HEK293 (cell line): ENCODE results near the gene CROCC.

Source experiments
- CTCF ChIA-PET: fragments of 350-600 bp; formaldehyde crosslinking; extraction: SDS; loops from one replicate; lab custom pipeline; 2021; ENCODE audit warnings: antibody characterized with exemption; lab: Yijun Ruan, JAX
- POLR2A ChIA-PET: fragments of 300-600 bp; formaldehyde crosslinking; extraction: SDS; loops from one replicate; lab custom pipeline; 2020; ENCODE audit warnings: antibody characterized with exemption, inconsistent platforms; lab: Yijun Ruan, JAX
- H3K27ac ChIP-seq: fragments of 200-500 bp; sonication (Bioruptor generic); 2 replicates; pipeline ENCODE4 v1.5.1; 2014; ENCODE audit warnings: low read depth, low read length, control low read depth, inconsistent platforms; ENCODE audit errors: extremely low read depth
- H3K36me3 ChIP-seq, 2 experiments: fragments of 200-500 bp in 1 of 2; sonication (Bioruptor generic) in 1 of 2; 1 replicate in 1 of 2; 2 replicates in 1 of 2; pipeline ENCODE4 v1.5.1; 2014 to 2017; ENCODE audit warnings: inconsistent platforms in 2 of 2, low read length in 2 of 2; ENCODE audit not compliant: control insufficient read depth in 2 of 2, insufficient read depth in 1 of 2
- H3K4me1 ChIP-seq: fragments of 200-500 bp; sonication (Bioruptor generic); 2 replicates; pipeline ENCODE4 v1.5.1; 2014; ENCODE audit warnings: mild to moderate bottlenecking, low read length, inconsistent platforms; ENCODE audit not compliant: control insufficient read depth, insufficient read depth
- H3K4me3 ChIP-seq: 2 replicates; pipeline ENCODE4 v1.5.1; 2011; ENCODE audit warnings: low read depth, mild to moderate bottlenecking, control low read depth, low read length, moderate library complexity
- H3K9me3 ChIP-seq: fragments of 200-500 bp; sonication (Bioruptor generic); 2 replicates; pipeline ENCODE4 v1.5.1; 2014; ENCODE audit warnings: low read depth, low read length, inconsistent platforms; ENCODE audit not compliant: control insufficient read depth, insufficient read depth
- GFI1B ChIP-seq: fragments of 450-650 bp; formaldehyde crosslinking; IDR thresholded peaks from 2 replicates; pipeline ENCODE4 v1.5.1; 2016; ENCODE audit warnings: missing biosample characterization, missing genetic modification characterization
- INSM2 ChIP-seq: fragments of 450-650 bp; formaldehyde crosslinking; IDR thresholded peaks from 2 replicates; pipeline ENCODE4 v1.5.1; 2016; ENCODE audit warnings: missing biosample characterization, missing genetic modification characterization
- ZBTB11 ChIP-seq: fragments of 450-650 bp; formaldehyde crosslinking; conservative IDR thresholded peaks from 2 replicates; pipeline ENCODE4 v1.5.1; 2016; ENCODE audit warnings: low read depth, missing biosample characterization, missing genetic modification characterization
- ZBTB7A ChIP-seq: fragments of 450-650 bp; formaldehyde crosslinking; IDR thresholded peaks from 2 replicates; pipeline ENCODE4 v1.5.1; 2016; ENCODE audit warnings: low read depth, missing biosample characterization, missing genetic modification characterization
- ZBTB8A ChIP-seq: fragments of 450-650 bp; formaldehyde crosslinking; IDR thresholded peaks from 2 replicates; pipeline ENCODE4 v1.5.1; 2016; ENCODE audit warnings: missing biosample characterization, missing genetic modification characterization
- ZFP37 ChIP-seq: fragments of 450-650 bp; formaldehyde crosslinking; IDR thresholded peaks from 2 replicates; pipeline ENCODE4 v1.5.1; 2016; ENCODE audit warnings: missing biosample characterization, missing genetic modification characterization
- ZFP69B ChIP-seq: fragments of 450-650 bp; formaldehyde crosslinking; IDR thresholded peaks from 2 replicates; pipeline ENCODE4 v1.5.1; 2016; ENCODE audit warnings: missing biosample characterization, missing genetic modification characterization
- ZNF121 ChIP-seq: fragments of 450-650 bp; formaldehyde crosslinking; IDR thresholded peaks from 2 replicates; pipeline ENCODE4 v1.5.1; 2016; ENCODE audit warnings: missing biosample characterization, missing genetic modification characterization
- ZNF174 ChIP-seq: fragments of 450-650 bp; formaldehyde crosslinking; IDR thresholded peaks from 2 replicates; pipeline ENCODE4 v1.5.0; 2017; ENCODE audit warnings: missing biosample characterization, mild to moderate bottlenecking, missing genetic modification characterization
- ZNF292 ChIP-seq: fragments of 450-650 bp; formaldehyde crosslinking; IDR thresholded peaks from 2 replicates; pipeline ENCODE4 v1.5.1; 2016; ENCODE audit warnings: low read depth, missing biosample characterization, missing genetic modification characterization, borderline replicate concordance
- ZNF335 ChIP-seq: fragments of 450-650 bp; formaldehyde crosslinking; conservative IDR thresholded peaks from 2 replicates; pipeline ENCODE4 v1.5.1; 2016; ENCODE audit warnings: missing biosample characterization, missing genetic modification characterization
- ZNF692 ChIP-seq: fragments of 450-650 bp; formaldehyde crosslinking; IDR thresholded peaks from 2 replicates; pipeline ENCODE4 v1.5.1; 2016; ENCODE audit warnings: missing biosample characterization, missing genetic modification characterization
- TF ChIP-seq, protein P1 (sequence below): fragments of 450-650 bp; formaldehyde crosslinking; IDR thresholded peaks from 2 replicates; pipeline ENCODE4 v1.5.1; 2016; ENCODE audit warnings: missing biosample characterization, missing genetic modification characterization
- TF ChIP-seq, protein P2 (sequence below): fragments of 450-650 bp; formaldehyde crosslinking; IDR thresholded peaks from 2 replicates; pipeline ENCODE4 v1.5.1; 2016; ENCODE audit warnings: missing biosample characterization, missing genetic modification characterization

CROCC gene

DNA sequence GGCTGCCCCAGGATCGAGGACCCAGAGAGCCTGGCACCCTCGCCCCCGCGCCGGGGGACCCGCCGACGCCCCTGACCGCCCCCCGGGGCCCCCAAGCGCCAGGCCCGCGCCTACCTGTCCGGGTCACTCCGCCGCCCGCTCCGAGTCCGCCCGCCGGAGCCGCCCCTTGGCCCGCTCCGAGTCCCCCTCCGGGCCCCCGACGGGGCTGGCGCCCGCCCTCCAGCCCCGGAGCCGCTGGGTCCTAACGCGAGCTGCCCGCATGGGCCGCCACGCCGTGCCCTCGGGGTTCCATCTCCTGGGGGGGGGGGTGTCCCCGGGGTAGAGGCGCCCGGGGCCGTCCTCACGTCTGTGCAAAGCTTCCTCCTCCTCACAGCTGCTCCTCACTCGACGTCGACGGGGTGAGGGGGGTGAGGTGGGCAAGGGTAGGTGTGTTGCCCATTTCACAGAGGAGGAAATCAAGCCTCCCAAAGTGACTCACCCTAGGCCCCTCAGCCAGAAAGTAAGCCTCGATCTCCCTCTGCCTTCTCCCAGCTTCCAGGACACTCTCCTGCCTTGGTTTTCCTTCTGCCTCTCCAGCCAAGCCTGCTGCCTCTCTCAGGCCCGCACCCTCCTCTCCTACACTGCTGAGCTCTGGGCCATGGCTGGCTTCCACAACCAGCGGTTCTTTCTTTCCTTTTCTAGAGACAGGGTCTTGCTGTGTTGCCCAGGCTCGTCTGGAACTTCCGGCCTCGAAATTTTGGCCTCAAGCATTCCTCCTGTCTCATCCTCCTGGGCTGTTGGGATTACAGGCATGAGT, 58.9 kb downstream of the CROCC start, which contains the start of gene MFAP2:
Gene MFAP2, minus strand, starts transcription at position 148 of the 796 bp plus-strand sequence. CDS start 2,347 bp downstream, outside the sequence.
- Histone ChIP-seq H3K27ac (peak within 1 kb of the TSS; percentile 31; the same call in 1 of the 2 replicates), H3K4me1 (no peaks in the 10 kb centered on the region), H3K9me3 (no peaks in the 10 kb centered on the region), H3K36me3 (peaks cover 0 to 9% of the 10 kb centered on the region in 2 experiments; a peak in 2 of 3 replicates), H3K4me3 (peak within 1 kb of the TSS; percentile 67)
- CTCF ChIA-PET: interaction anchor here (0.7 to 1.8 kb wide), 4 partner anchors 15 to 65 kb away, joined by 3 to 6 read pairs (median 4); no protein-coding TSS in a partner anchor
- TF ChIP-seq GFI1B (tag by site-specific recombination) (no peak), ZFP69B (tag by site-specific recombination) (peak; percentile 49; the same call in 1 of the 2 replicates), INSM2 (no peak), ZBTB8A (tag by site-specific recombination) (peak; percentile 11; the same call in 1 of the 2 replicates), ZNF335 (tag by site-specific recombination) (peak; percentile 58), ZFP37 (tag by site-specific recombination) (no peak), ZNF121 (tag by site-specific recombination) (peak; percentile 85), ZNF174 (tag by site-specific recombination) (no peak), ZBTB7A (tag by site-specific recombination) (no peak), ZBTB11 (tag by site-specific recombination) (no peak), ZNF692 (tag by site-specific recombination) (peak; percentile 74), ZNF292 (tag by site-specific recombination) (no peak)
- TF ChIP-seq, protein P1, sequence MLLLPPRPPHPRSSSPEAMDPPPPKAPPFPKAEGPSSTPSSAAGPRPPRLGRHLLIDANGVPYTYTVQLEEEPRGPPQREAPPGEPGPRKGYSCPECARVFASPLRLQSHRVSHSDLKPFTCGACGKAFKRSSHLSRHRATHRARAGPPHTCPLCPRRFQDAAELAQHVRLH (tag by site-specific recombination): peak; percentile 87; the same call in 1 of the 2 replicates
- TF ChIP-seq, protein P2, sequence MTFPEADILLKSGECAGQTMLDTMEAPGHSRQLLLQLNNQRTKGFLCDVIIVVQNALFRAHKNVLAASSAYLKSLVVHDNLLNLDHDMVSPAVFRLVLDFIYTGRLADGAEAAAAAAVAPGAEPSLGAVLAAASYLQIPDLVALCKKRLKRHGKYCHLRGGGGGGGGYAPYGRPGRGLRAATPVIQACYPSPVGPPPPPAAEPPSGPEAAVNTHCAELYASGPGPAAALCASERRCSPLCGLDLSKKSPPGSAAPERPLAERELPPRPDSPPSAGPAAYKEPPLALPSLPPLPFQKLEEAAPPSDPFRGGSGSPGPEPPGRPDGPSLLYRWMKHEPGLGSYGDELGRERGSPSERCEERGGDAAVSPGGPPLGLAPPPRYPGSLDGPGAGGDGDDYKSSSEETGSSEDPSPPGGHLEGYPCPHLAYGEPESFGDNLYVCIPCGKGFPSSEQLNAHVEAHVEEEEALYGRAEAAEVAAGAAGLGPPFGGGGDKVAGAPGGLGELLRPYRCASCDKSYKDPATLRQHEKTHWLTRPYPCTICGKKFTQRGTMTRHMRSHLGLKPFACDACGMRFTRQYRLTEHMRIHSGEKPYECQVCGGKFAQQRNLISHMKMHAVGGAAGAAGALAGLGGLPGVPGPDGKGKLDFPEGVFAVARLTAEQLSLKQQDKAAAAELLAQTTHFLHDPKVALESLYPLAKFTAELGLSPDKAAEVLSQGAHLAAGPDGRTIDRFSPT (tag by site-specific recombination): 0 out of 2 replicates have a peak, but pooled peaks have one; percentile 51
- POLR2A ChIA-PET: interaction anchor here (1.0 to 5.3 kb wide), 4 partner anchors 9 to 22 kb away, joined by 3 to 23 read pairs (median 4); no protein-coding TSS in a partner anchor
